B cell (primary cell): Measurements from ENCODE around the gene PALLD. TPM values are rescaled to one million over a fixed set of nuclear protein-coding genes. Genes with fewer than 3 reads are reported as not detected.

ENCODE experiments used
- ATAC-seq: fragments of 200-7000 bp; cut with Tn5 transposase; one replicate; pipeline ENCODE4 v1.10.0; 2021; ENCODE audit warnings: low read depth, mild to moderate bottlenecking, moderate number of reproducible peaks, moderate library complexity
- CTCF ChIA-PET: fragments of 350-600 bp; sonication (Branson Sonifier 250); formaldehyde crosslinking; loops from one replicate; lab custom pipeline; 2021; ENCODE audit warnings: antibody characterized with exemption, inconsistent platforms; lab: Charles Lee
- POLR2A ChIA-PET: fragments of 350-600 bp; sonication (Branson Sonifier 250); formaldehyde crosslinking; loops from one replicate; lab custom pipeline; 2021; ENCODE audit warnings: antibody characterized with exemption; lab: Charles Lee
- DNase-seq: peaks from one replicate; pipeline ENCODE4 v3.0.0; 2013
- H2AFZ ChIP-seq: 2 replicates; pipeline ENCODE4 v1.6.1; 2012; ENCODE audit warnings: mild to moderate bottlenecking, low read depth, low read length; ENCODE audit not compliant: insufficient read depth, poor library complexity, severe bottlenecking
- H3K27ac ChIP-seq, 2 donors: 1 replicate in 1 of 2; 2 replicates in 1 of 2; pipeline ENCODE4 v1.5.1; 2012 to 2013; ENCODE audit warnings: low read length in 2 of 2, mild to moderate bottlenecking in 2 of 2, moderate library complexity in 1 of 2
- H3K27me3 ChIP-seq, 4 experiments: fragments of 200-600 bp in 1 of 4; sonication (generic) in 1 of 4; replicated peaks in 1 of 4; 1 replicate in 2 of 4; 2 replicates in 2 of 4; pipeline versions ENCODE4 v1.6.1 to v1.7.0; 2013 to 2016; ENCODE audit warnings: low read length in 3 of 4, mild to moderate bottlenecking in 2 of 4, mixed read lengths in 1 of 4, moderate library complexity in 1 of 4; ENCODE audit not compliant: insufficient read depth in 4 of 4, control insufficient read depth in 3 of 4; ENCODE audit errors: control extremely low read depth in 1 of 4
- H3K36me3 ChIP-seq, 2 experiments: replicated peaks in 1 of 2; 1 replicate in 1 of 2; 2 replicates in 1 of 2; pipeline versions ENCODE4 v1.6.1 to v1.7.1; 2013; ENCODE audit warnings: low read length in 1 of 2; ENCODE audit not compliant: insufficient read depth in 2 of 2, control insufficient read depth in 1 of 2; ENCODE audit errors: control extremely low read depth in 1 of 2, extremely low read depth in 1 of 2
- H3K4me1 ChIP-seq, 2 donors: fragments of 200-600 bp in 1 of 2; sonication (generic) in 1 of 2; 1 replicate in 1 of 2; 2 replicates in 1 of 2; pipeline versions ENCODE4 v1.5.1 to v1.6.1; 2013 to 2017; ENCODE audit warnings: low read length in 2 of 2; ENCODE audit not compliant: control insufficient read depth in 2 of 2, insufficient read depth in 2 of 2
- H3K4me2 ChIP-seq: replicated peaks from 2 replicates; pipeline ENCODE3; 2012; ENCODE audit warnings: mild to moderate bottlenecking, low read depth, low read length; ENCODE audit not compliant: poor library complexity, severe bottlenecking
- H3K4me3 ChIP-seq, 5 experiments: fragments of 200-600 bp in 1 of 5; sonication (generic) in 1 of 5; 1 replicate in 3 of 5; 2 replicates in 2 of 5; pipeline versions ENCODE4 v1.5.1 to v1.7.0; 2011 to 2016; ENCODE audit warnings: low read length in 4 of 5, mild to moderate bottlenecking in 4 of 5, low read depth in 2 of 5, control low read depth in 1 of 5, moderate library complexity in 1 of 5; ENCODE audit not compliant: insufficient read depth in 1 of 5; ENCODE audit errors: control extremely low read depth in 1 of 5, extremely low read depth in 1 of 5
- H3K79me2 ChIP-seq: fragments of 200-600 bp; sonication (generic); one replicate; pipeline ENCODE4 v1.6.0; 2016; ENCODE audit warnings: low read length; ENCODE audit not compliant: control insufficient read depth, insufficient read depth
- H3K9ac ChIP-seq: fragments of 200-600 bp; sonication (generic); 2 replicates; pipeline ENCODE4 v1.6.1; 2017; ENCODE audit warnings: mild to moderate bottlenecking, low read length, moderate library complexity
- H3K9me3 ChIP-seq, 3 donors: one replicate each; pipeline versions ENCODE4 v1.6.1 to v1.7.1; 2013; ENCODE audit warnings: low read length in 2 of 3; ENCODE audit not compliant: control insufficient read depth in 2 of 3, insufficient read depth in 1 of 3; ENCODE audit errors: control extremely low read depth in 1 of 3
- H4K20me1 ChIP-seq: 2 replicates; pipeline ENCODE4 v1.6.0; 2012; ENCODE audit warnings: mild to moderate bottlenecking, low read length; ENCODE audit not compliant: insufficient read depth, control insufficient read depth, poor library complexity, severe bottlenecking
- H3K27ac Mint-ChIP-seq: one replicate; pipeline ENCODE4 v1.8.0; 2021; ENCODE audit warnings: mixed read lengths
- H3K27me3 Mint-ChIP-seq: one replicate; pipeline ENCODE4 v1.8.0; 2021; ENCODE audit warnings: mixed read lengths
- H3K4me1 Mint-ChIP-seq: one replicate; pipeline ENCODE4 v1.8.0; 2021; ENCODE audit warnings: mixed read lengths
- H3K4me3 Mint-ChIP-seq: one replicate; pipeline ENCODE4 v1.8.0; 2021; ENCODE audit warnings: mixed read lengths
- H3K9me3 Mint-ChIP-seq: one replicate; pipeline ENCODE4 v1.8.0; 2022; ENCODE audit warnings: mixed read lengths; ENCODE audit not compliant: insufficient read depth
- EZH2 ChIP-seq: IDR thresholded peaks from 2 replicates; pipeline ENCODE4 v1.6.1; 2012; ENCODE audit warnings: borderline replicate concordance, low read depth, mild to moderate bottlenecking, moderate library complexity, low read length; ENCODE audit not compliant: insufficient read depth, poor library complexity, severe bottlenecking
- WGBS: methylation state at CpG from one replicate; pipeline ENCODE4 v1.1.5; 2013; ENCODE audit warnings: missing lambda C conversion rate; ENCODE audit not compliant: insufficient coverage; 5-methylcytosine and 5-hydroxymethylcytosine counted together
- intact Hi-C: fragments of 100-400 bp; cut with micrococcal nuclease; formaldehyde crosslinking; loops from one replicate; pipeline ENCODE4 v1.10.0; 2022
- polyA plus RNA-seq: library from polyadenylated mRNA; depleted of rRNA; stranded (reverse); fragments of >200 nt; gene quantifications from 2 replicates; pipeline ENCODE4 v1.2.3, GENCODE V29; 2012
- total RNA-seq, 2 donors: library from RNA; stranded (reverse); fragments of 120-200 nt in 1 of 2; gene quantifications; 1 replicate in 1 of 2; 2 replicates in 1 of 2; pipeline versions ENCODE4 v1.2.3 to v1.2.4, GENCODE V29; 2013 to 2022
- TF ChIP-seq, protein P1 (sequence below): fragments of 200-600 bp; IDR thresholded peaks from one replicate; pipeline ENCODE4 v1.8.0; 2022; ENCODE audit warnings: antibody characterized with exemption, mild to moderate bottlenecking

Gene PALLD
- total and polyA plus RNA-seq, 2 donors (not counting 1 experiment from before 2014, with no cell fraction given), result 0.63 to 0.71 TPM

DNA sequence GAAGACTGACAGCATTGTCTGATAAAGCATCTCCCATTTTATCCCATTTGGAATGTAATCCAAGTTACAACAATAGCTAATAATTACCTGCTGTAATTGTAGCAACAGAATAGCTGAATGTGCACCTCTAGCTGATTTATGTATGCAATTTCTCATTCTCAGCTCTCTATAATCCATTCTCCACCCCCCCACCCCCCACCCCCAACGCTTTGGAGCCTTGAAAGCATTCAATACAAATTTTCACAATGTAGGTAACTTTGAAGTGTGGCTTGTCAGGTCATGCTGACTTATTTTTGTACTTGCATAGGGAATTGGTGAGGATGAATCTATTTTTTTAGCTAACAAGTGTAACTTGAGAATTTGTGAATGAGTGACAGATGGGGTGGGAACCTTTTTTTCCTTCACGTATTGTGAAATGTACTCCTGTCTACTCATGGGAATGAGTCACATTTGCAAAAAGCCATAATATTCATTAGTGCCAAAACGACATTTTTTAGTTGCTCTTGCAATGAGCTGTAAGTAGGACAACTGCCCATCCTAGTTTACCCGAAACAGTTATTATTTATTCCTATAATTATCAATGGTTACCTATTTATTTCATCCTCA lies 159.3 kb downstream of the PALLD start:
- ChIA-PET POLR2A (no interaction called here), CTCF (no interaction called here)
- Histone ChIP-seq H3K79me2 (no peaks in the 10 kb centered on the region), H2AFZ (no peak overlapping the region), H3K9ac (no peak overlapping the region), H3K27me3 (no peaks in the 10 kb centered on the region), H3K4me3 (no peak overlapping the region), H3K4me2 (no peak overlapping the region), H4K20me1 (no peaks in the 10 kb centered on the region), H3K4me1 (no peaks in the 10 kb centered on the region), H3K36me3 (no peaks in the 10 kb centered on the region), H3K27ac (no peak overlapping the region), H3K9me3 (no peaks in the 10 kb centered on the region)
- Mint-ChIP-seq H3K9me3 (no peaks in the 10 kb centered on the region), H3K27ac (no peak overlapping the region), H3K4me1 (no peaks in the 10 kb centered on the region), H3K4me3 (no peak overlapping the region), H3K27me3 (peaks cover 9% of the 10 kb centered on the region)
- intact Hi-C loops, result no loop called here
- WGBS, result no CpG with 5 or more reads among the region's 4 CpGs
- DNase-seq (no peak), ATAC-seq (no peak)
- no peak for TF ChIP-seq EZH2
- TF ChIP-seq, protein P1, sequence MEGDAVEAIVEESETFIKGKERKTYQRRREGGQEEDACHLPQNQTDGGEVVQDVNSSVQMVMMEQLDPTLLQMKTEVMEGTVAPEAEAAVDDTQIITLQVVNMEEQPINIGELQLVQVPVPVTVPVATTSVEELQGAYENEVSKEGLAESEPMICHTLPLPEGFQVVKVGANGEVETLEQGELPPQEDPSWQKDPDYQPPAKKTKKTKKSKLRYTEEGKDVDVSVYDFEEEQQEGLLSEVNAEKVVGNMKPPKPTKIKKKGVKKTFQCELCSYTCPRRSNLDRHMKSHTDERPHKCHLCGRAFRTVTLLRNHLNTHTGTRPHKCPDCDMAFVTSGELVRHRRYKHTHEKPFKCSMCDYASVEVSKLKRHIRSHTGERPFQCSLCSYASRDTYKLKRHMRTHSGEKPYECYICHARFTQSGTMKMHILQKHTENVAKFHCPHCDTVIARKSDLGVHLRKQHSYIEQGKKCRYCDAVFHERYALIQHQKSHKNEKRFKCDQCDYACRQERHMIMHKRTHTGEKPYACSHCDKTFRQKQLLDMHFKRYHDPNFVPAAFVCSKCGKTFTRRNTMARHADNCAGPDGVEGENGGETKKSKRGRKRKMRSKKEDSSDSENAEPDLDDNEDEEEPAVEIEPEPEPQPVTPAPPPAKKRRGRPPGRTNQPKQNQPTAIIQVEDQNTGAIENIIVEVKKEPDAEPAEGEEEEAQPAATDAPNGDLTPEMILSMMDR, result no peak

DNA sequence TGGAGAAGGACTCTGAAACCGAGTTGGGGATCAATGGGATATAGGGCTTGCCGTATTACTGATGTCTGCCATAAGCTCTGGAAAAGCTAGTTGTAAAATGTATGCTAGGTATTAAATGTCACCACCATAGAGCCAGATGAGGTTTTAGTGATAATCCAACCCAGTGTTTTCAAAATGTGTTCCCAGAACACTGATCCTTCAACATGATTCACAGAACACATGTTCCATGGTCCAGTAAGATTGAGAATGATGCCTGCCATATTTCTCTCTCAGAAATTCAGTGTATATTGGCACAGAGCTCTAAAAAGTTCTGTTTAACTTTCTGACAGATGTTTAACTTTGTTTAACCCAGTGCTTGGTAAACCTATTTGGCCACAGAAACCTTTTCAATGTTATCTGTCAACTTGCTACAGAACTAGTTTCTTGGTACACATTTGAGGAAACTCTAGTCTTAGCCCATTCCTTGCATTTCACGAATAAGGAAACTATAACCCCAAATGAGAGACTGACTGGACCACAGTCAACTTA lies 160.2 kb downstream of the PALLD start:
- 67% methylated on average over 1 of the region's 3 CpGs for WGBS
- Mint-ChIP-seq H3K4me3 (no peak overlapping the region), H3K27ac (no peak overlapping the region), H3K27me3 (peaks cover 12% of the 10 kb centered on the region), H3K9me3 (no peaks in the 10 kb centered on the region), H3K4me1 (no peaks in the 10 kb centered on the region)
- Histone ChIP-seq H3K4me1 (no peaks in the 10 kb centered on the region), H4K20me1 (no peaks in the 10 kb centered on the region), H3K79me2 (no peaks in the 10 kb centered on the region), H3K4me3 (no peak overlapping the region), H3K27ac (no peak overlapping the region), H3K36me3 (no peaks in the 10 kb centered on the region), H2AFZ (no peak overlapping the region), H3K27me3 (no peaks in the 10 kb centered on the region), H3K9me3 (no peaks in the 10 kb centered on the region), H3K9ac (no peak overlapping the region), H3K4me2 (no peak overlapping the region)
- intact Hi-C loops, result no loop called here
- TF ChIP-seq, protein P1, result no peak
- TF ChIP-seq EZH2, result no peak
- ChIA-PET CTCF (no interaction called here), POLR2A (no interaction called here)
- DNase-seq, result no peak
- ATAC-seq, result no peak
